ENCODE data around the gene RBM15B.
"Not testable (repeated sequence)": the region's sequence is repeated elsewhere in the genome, so short reads cannot be mapped to it uniquely, and the experiment has no call there.

The RBM15B gene

GRCh38 chr3:51360806-51361205 is 30.3 kb upstream of the RBM15B start:
- in situ Hi-C loops (cut with HindIII; ENCODE audit: low pct_ligation_motif_present, low sequenced_read_pairs), result loop anchor here (25.0 kb wide), 1 partner anchor 249 kb away; no protein-coding TSS in a partner anchor
- no peak for TF ChIP-seq CTCF (IDR thresholded peaks at IDR 0.05; ENCODE audit: low read depth, low read length, missing control alignments)
- no peaks in the 10 kb centered on the region for H3K27me3 ChIP-seq (replicated peaks)

GRCh38 chr3:51361746-51362145 is 29.3 kb upstream of the RBM15B start:
- in situ Hi-C loops (cut with HindIII; ENCODE audit: low pct_ligation_motif_present, low sequenced_read_pairs), result loop anchor here (25.0 kb wide), 1 partner anchor 249 kb away; no protein-coding TSS in a partner anchor
- DNase-seq, result no peak

More at GRCh38 chr3:51360806-51361205, 30.3 kb upstream of the RBM15B start:
- no peak for DNase-seq
- Histone ChIP-seq H3K36me3 (replicated peaks) (no peaks in the 10 kb centered on the region), H3K4me3 (ENCODE audit: low read depth, low read length) (no peak overlapping the region), H3K27ac (no peak overlapping the region)

GRCh38 chr3:51362476-51362875 is 28.6 kb upstream of the RBM15B start:
- in situ Hi-C loops (cut with HindIII; ENCODE audit: low pct_ligation_motif_present, low sequenced_read_pairs), result loop anchor here (25.0 kb wide), 1 partner anchor 250 kb away; no protein-coding TSS in a partner anchor
- no peak for DNase-seq
- Histone ChIP-seq H3K27ac (no peak overlapping the region), H3K27me3 (replicated peaks) (no peaks in the 10 kb centered on the region), H3K36me3 (replicated peaks) (no peaks in the 10 kb centered on the region), H3K4me3 (ENCODE audit: low read depth, low read length) (no peak overlapping the region)
- no peak for TF ChIP-seq CTCF (IDR thresholded peaks at IDR 0.05; ENCODE audit: low read depth, low read length, missing control alignments)

More at GRCh38 chr3:51361746-51362145, 29.3 kb upstream of the RBM15B start:
- no peak overlapping the region for H3K27ac ChIP-seq
- no peak overlapping the region for H3K4me3 ChIP-seq (ENCODE audit: low read depth, low read length)
- no peak for TF ChIP-seq CTCF (IDR thresholded peaks at IDR 0.05; ENCODE audit: low read depth, low read length, missing control alignments)
- H3K36me3 ChIP-seq (replicated peaks), result no peaks in the 10 kb centered on the region
- no peaks in the 10 kb centered on the region for H3K27me3 ChIP-seq (replicated peaks)

DNA sequence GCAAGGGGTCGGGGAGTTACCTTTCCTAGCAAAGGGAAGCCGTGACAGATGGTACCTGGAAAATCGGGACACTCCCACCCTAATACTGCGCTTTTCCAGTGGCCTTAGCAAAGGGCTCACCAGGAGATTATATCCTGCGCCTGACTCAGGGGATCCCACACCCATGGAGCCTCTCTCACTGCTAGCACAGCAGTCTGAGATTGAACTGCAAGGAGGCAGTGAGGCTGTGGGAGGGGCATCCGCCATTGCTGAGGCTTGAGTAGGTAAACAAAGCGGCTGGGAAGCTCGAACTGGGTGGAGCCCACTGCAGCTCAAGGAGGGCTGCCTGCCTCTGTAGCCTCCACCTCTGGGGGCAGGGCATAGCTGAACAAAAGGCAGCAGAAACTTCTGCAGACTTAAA is 22.8 kb upstream of the RBM15B start:
- not testable (repeated sequence) for H3K27me3 ChIP-seq (replicated peaks); H3K4me3 ChIP-seq (ENCODE audit: low read depth, low read length); H3K27ac ChIP-seq; DNase-seq; H3K36me3 ChIP-seq (replicated peaks)
- in situ Hi-C loops (cut with HindIII; ENCODE audit: low pct_ligation_motif_present, low sequenced_read_pairs), result loop anchor here (25.0 kb wide), 1 partner anchor 256 kb away; no protein-coding TSS in a partner anchor

DNA sequence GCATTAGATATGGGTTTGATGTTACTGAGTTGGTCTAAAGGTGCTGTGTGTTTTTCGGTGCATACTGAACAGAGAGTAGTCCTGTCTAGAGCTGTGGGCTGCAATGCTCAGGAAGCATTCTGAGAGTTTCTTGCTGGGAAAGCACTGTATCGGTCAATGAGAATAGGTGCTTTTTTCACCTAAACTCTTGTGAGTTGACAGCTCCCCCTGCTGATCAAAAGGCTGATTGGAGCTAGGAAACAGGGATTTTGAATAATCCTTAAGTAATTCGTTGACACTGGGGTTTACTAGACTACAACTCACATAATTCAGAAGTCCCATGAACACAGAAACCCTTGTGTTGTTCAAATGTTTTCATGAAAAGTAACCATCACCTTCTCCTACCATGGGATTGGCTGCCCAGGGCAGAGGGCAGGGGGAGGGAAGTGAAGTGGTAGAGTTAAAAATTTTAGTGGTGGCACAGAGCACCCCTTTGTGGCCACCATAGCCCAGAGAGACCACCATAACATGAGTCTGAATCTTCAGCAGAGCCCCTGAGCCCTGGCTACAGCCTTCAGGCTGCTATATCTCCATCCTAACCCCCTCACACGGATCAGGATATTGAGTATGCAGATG is 19.0 kb upstream of the RBM15B start:
- Histone ChIP-seq H3K4me3 (ENCODE audit: low read depth, low read length) (no peak overlapping the region), H3K27me3 (replicated peaks) (no peaks in the 10 kb centered on the region), H3K27ac (no peak overlapping the region), H3K36me3 (replicated peaks) (no peaks in the 10 kb centered on the region)
- TF ChIP-seq CTCF (IDR thresholded peaks at IDR 0.05; ENCODE audit: low read depth, low read length, missing control alignments), result peak; percentile 84
- in situ Hi-C loops (cut with HindIII; ENCODE audit: low pct_ligation_motif_present, low sequenced_read_pairs), result loop anchor here (25.0 kb wide), 1 partner anchor 260 kb away; no protein-coding TSS in a partner anchor
- DNase-seq, result peak; percentile 69

- in situ Hi-C loops (cut with HindIII; ENCODE audit: low pct_ligation_motif_present, low sequenced_read_pairs), result loop anchor here (25.0 kb wide), 1 partner anchor 262 kb away; no protein-coding TSS in a partner anchor
- DNase-seq, result no peak
- H3K27me3 ChIP-seq (replicated peaks), result no peaks in the 10 kb centered on the region
- H3K27ac ChIP-seq, result no peak overlapping the region
- no peak for TF ChIP-seq CTCF (IDR thresholded peaks at IDR 0.05; ENCODE audit: low read depth, low read length, missing control alignments)
- H3K36me3 ChIP-seq (replicated peaks), result no peaks in the 10 kb centered on the region
- no peak overlapping the region for H3K4me3 ChIP-seq (ENCODE audit: low read depth, low read length)
Measured at GRCh38 chr3:51373658-51374421, 17.2 kb upstream of the RBM15B start.
